Esophagus muscularis mucosa (tissue), 4 donors: ENCODE data around the gene KRT75. TPM values are rescaled to one million over a fixed set of nuclear protein-coding genes. Genes with fewer than 3 reads are reported as not detected.
A peak's percentile ranks its signal among the peaks of the same experiment; 100 is the strongest.

ENCODE experiments used
- DNase-seq: peaks from one replicate; pipeline ENCODE4 v3.0.0-alpha.2; 2017; ENCODE audit errors: extremely low spot score
- H3K27ac ChIP-seq, 4 donors: fragments of 200-600 bp; sonication (generic); replicated peaks in 1 of 4; 1 replicate in 3 of 4; 2 replicates in 1 of 4; pipeline ENCODE4 v1.5.1; 2016 to 2019; ENCODE audit warnings: mild to moderate bottlenecking in 1 of 4
- H3K27me3 ChIP-seq, 4 donors: fragments of 200-600 bp; sonication (generic); one replicate each; pipeline versions ENCODE4 v1.5.1 to v1.6.0; 2016 to 2019
- H3K36me3 ChIP-seq, 4 donors: fragments of 200-600 bp; sonication (generic); one replicate each; pipeline ENCODE4 v1.5.1; 2016 to 2019
- H3K4me1 ChIP-seq, 4 donors: fragments of 200-600 bp; sonication (generic); one replicate each; pipeline ENCODE4 v1.5.1; 2016 to 2019
- H3K4me3 ChIP-seq, 4 donors: fragments of 200-600 bp; sonication (generic); 1 replicate in 2 of 4; 2 replicates in 2 of 4; pipeline ENCODE4 v1.5.1; 2016 to 2019; ENCODE audit warnings: mild to moderate bottlenecking in 4 of 4, moderate library complexity in 1 of 4
- H3K9me3 ChIP-seq, 4 donors: fragments of 200-600 bp; sonication (generic); 1 replicate in 3 of 4; 2 replicates in 1 of 4; pipeline ENCODE4 v1.5.1; 2016 to 2019
- EP300 ChIP-seq: sonication (generic); formaldehyde crosslinking; IDR thresholded peaks from one replicate; pipeline ENCODE4 v1.6.1; 2017; ENCODE audit warnings: antibody characterized with exemption
- POLR2A ChIP-seq: fragments of 450-650 bp; IDR thresholded peaks from one replicate; pipeline ENCODE4 v1.6.1; 2017; ENCODE audit warnings: antibody characterized with exemption, moderate library complexity, mild to moderate bottlenecking, low read depth
- POLR2AphosphoS5 ChIP-seq, 2 donors: sonication (generic); formaldehyde crosslinking; IDR thresholded peaks; one replicate each; pipeline ENCODE4 v1.6.1; 2017; ENCODE audit warnings: antibody characterized with exemption in 2 of 2
- WGBS: methylation state at CpG from one replicate; pipeline ENCODE4 v1.1.5; 2018; 5-methylcytosine and 5-hydroxymethylcytosine counted together
- intact Hi-C: fragments of 100-400 bp; cut with DNase I; formaldehyde crosslinking; loops from one replicate; pipeline ENCODE4 v1.15.1; 2023
- total RNA-seq, 4 donors: library from RNA; depleted of rRNA; stranded (reverse); fragments of >200 nt; gene quantifications; one replicate each; pipeline versions ENCODE4 v1.1.0 to v1.2.1, GENCODE V29; 2016
- TF ChIP-seq, protein P1 (sequence below), 3 experiments: fragments of 200-600 bp in 2 of 3; fragments of 450-650 bp in 1 of 3; sonication (generic) in 2 of 3; IDR thresholded peaks; one replicate each; pipeline ENCODE4 v1.5.1; 2017 to 2019; ENCODE audit warnings: antibody characterized with exemption in 3 of 3, mild to moderate bottlenecking in 2 of 3, moderate library complexity in 1 of 3

Gene KRT75
- total RNA-seq, 4 donors from 2014 or later = not detected

DNA sequence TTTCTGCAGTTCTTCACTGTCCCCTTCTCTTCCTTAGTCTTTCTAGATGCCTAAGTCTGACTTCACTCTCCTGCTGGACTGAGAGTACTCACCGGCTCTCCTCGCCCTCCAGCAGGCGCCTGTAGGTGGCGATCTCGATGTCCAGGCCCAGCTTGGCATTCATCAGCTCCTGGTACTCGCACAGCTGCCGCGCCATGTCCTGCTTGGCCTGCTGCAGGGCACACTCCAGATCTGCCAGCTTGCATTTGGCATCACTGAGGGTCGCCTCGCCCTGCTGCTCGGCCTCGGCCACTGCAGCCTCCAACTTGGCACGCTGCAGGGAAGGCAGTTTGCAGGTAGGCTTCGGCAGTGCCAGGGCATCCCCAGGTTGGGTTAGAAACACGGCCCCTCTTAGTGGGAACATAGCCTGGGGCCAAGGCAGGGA is 53.9 kb downstream of the KRT75 start:
- DNase-seq = no peak
- Histone ChIP-seq H3K4me1 (no peaks in the 10 kb centered on the region), H3K27ac (no peak overlapping the region), H3K36me3 (no peaks in the 10 kb centered on the region), H3K27me3 (peaks cover 0 to 9% (median 0%) of the 10 kb centered on the region in 4 donors), H3K4me3 (no peak overlapping the region), H3K9me3 (no peaks in the 10 kb centered on the region)
- no peak for TF ChIP-seq EP300
- TF ChIP-seq, protein P1, sequence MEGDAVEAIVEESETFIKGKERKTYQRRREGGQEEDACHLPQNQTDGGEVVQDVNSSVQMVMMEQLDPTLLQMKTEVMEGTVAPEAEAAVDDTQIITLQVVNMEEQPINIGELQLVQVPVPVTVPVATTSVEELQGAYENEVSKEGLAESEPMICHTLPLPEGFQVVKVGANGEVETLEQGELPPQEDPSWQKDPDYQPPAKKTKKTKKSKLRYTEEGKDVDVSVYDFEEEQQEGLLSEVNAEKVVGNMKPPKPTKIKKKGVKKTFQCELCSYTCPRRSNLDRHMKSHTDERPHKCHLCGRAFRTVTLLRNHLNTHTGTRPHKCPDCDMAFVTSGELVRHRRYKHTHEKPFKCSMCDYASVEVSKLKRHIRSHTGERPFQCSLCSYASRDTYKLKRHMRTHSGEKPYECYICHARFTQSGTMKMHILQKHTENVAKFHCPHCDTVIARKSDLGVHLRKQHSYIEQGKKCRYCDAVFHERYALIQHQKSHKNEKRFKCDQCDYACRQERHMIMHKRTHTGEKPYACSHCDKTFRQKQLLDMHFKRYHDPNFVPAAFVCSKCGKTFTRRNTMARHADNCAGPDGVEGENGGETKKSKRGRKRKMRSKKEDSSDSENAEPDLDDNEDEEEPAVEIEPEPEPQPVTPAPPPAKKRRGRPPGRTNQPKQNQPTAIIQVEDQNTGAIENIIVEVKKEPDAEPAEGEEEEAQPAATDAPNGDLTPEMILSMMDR (IDR thresholded peaks at IDR 0.05) = peak in 1 of 3 experiments; percentile 24
- 64% methylated on average over 14 of the region's 15 CpGs for WGBS
- intact Hi-C loops = no loop called here

DNA sequence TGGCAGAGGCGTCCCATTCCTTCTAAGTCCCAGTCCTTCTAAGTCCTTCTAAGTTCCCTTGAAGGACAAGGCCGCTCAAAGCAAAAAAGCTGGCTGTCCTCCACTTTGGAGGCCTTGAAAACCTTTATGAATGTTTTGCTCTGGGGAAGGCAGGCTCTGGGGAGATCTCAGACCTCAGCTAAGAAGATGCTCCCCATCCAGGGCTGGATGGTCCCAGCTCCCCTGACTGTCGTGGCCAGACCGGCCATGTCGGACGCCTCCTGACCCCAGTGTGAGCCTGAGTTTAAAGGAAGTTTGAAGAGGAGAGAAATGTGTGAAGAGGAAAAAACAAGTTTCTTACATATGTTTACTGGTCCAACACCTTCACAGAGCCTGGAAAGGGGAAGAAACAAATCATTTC is 54.6 kb downstream of the KRT75 start:
- Histone ChIP-seq H3K27ac (no peak overlapping the region), H3K9me3 (no peaks in the 10 kb centered on the region), H3K4me3 (no peak overlapping the region), H3K27me3 (peaks cover 0 to 9% (median 0%) of the 10 kb centered on the region in 4 donors), H3K36me3 (no peaks in the 10 kb centered on the region), H3K4me1 (no peaks in the 10 kb centered on the region)
- no peak for DNase-seq
- intact Hi-C loops = loop anchor here (10.0 kb wide), 2 partner anchors 195 to 605 kb away; partner anchors contain the start of gene KRT74
- WGBS = 92% methylated on average over 6 of the region's 6 CpGs
- TF ChIP-seq, protein P1 (IDR thresholded peaks at IDR 0.05) = no peak

DNA sequence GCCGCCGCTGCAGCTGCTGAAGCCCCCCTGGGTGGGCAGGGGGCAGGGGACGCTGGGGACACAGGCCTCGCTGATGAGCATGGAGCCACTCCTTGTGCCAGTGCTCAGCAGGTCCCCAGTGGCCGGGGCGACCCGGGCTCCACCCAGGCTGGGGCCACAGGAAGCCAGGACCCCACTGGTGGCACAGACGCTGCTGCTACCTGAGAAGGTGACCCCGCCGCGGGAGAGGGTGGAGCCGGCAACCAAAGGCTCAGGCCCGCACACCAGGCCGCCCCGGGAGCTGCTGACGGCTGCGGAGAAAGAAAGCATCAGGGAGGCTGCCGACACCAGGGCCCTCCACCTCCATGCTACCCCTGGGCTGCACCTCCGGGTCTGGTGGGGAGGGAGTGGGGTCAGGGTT is 56.1 kb downstream of the KRT75 start:
- Histone ChIP-seq H3K9me3 (no peaks in the 10 kb centered on the region), H3K4me3 (no peak overlapping the region), H3K27ac (no peak overlapping the region), H3K36me3 (no peaks in the 10 kb centered on the region), H3K27me3 (peaks cover 0 to 9% (median 0%) of the 10 kb centered on the region in 4 donors), H3K4me1 (no peaks in the 10 kb centered on the region)
- intact Hi-C loops = loop anchor here (10.0 kb wide), 2 partner anchors 197 to 607 kb away; partner anchors contain the start of gene KRT74
- TF ChIP-seq, protein P1 (IDR thresholded peaks at IDR 0.05) = no peak
- no peak for TF ChIP-seq POLR2A
- no peak for TF ChIP-seq POLR2AphosphoS5 (IDR thresholded peaks at IDR 0.05)
- no peak for TF ChIP-seq EP300
- no peak for DNase-seq
- 66% methylated on average over 11 of the region's 19 CpGs for WGBS

DNA sequence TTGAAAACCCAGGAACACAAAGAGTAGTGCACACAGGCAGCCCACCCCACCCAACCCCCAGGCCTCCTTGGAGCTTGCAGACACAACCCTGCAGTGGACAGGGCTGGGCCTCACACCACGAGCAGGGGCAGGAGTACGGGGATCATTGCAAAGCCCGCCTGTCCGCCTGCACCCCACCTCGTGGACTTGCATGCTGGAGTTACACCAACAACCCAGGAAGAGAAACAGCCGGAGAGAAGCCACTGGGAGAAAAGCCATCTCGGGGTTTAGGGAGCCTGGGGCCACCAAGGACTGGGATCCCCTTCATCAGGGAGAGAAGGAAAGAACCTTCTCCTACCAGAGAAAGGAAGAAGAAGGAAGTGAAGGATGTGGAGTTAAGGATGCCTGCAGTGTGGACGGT is 56.9 kb downstream of the KRT75 start:
- peaks cover 0 to under 1% (median 0%) of the 10 kb centered on the region in 4 donors for H3K4me1 ChIP-seq
- H3K27ac ChIP-seq = no peak overlapping the region
- no peak for DNase-seq
- no peaks in the 10 kb centered on the region for H3K9me3 ChIP-seq
- H3K4me3 ChIP-seq = no peak overlapping the region
- intact Hi-C loops = loop anchor here (10.0 kb wide), 2 partner anchors 198 to 608 kb away; partner anchors contain the start of gene KRT74
- WGBS = 92% methylated on average over 8 of the region's 8 CpGs
- H3K27me3 ChIP-seq = peaks cover 0 to 9% (median 0%) of the 10 kb centered on the region in 4 donors
- H3K36me3 ChIP-seq = no peaks in the 10 kb centered on the region
- TF ChIP-seq POLR2AphosphoS5 (IDR thresholded peaks at IDR 0.05) (no peak), EP300 (no peak), POLR2A (no peak)
- TF ChIP-seq, protein P1 (IDR thresholded peaks at IDR 0.05) = no peak

Other genes with a start within 250 kb of the KRT75 start
- under 1 TPM in 1 of 4 donors, not detected in 3; 0.11 TPM for gene KRT80, start 242.4 kb downstream of the KRT75 start, total RNA-seq
- gene KRT7, start 201.1 kb downstream of the KRT75 start, total RNA-seq = 1 to 10 TPM in 3 of 4 donors, under 1 TPM in 1; 0.83 to 8.4 (median 4.5) TPM
- under 1 TPM in 2 of 4 donors, not detected in 2; 0.29 to 0.33 TPM for gene KRT86, start 159.7 kb downstream of the KRT75 start, total RNA-seq
- under 1 TPM in 2 of 4 donors, not detected in 2; 0.19 to 0.42 TPM for gene KRT81, start 142.8 kb downstream of the KRT75 start, total RNA-seq
- gene KRT83, start 113.0 kb downstream of the KRT75 start, total RNA-seq = not detected
- not detected for gene KRT85, start 66.9 kb downstream of the KRT75 start, total RNA-seq
- not detected for gene KRT84, start 48.7 kb downstream of the KRT75 start, total RNA-seq
- not detected for gene KRT82, start 28.0 kb downstream of the KRT75 start, total RNA-seq
- not detected for gene KRT6B, start 17.8 kb upstream of the KRT75 start, total RNA-seq
- gene KRT6C, start 39.4 kb upstream of the KRT75 start, total RNA-seq = not detected
- gene KRT6A, start 58.9 kb upstream of the KRT75 start, total RNA-seq = 1 to 10 TPM in 1 of 4 donors, not detected in 3; 5.4 TPM
- gene KRT5, start 86.0 kb upstream of the KRT75 start, total RNA-seq = 1 to 10 TPM in 1 of 4 donors, under 1 TPM in 1, not detected in 2; 0.46 to 1.2 TPM
- not detected for gene KRT71, start 118.8 kb upstream of the KRT75 start, total RNA-seq
- gene KRT74, start 139.5 kb upstream of the KRT75 start, total RNA-seq = not detected
- not detected for gene KRT72, start 167.1 kb upstream of the KRT75 start, total RNA-seq
- gene KRT73, start 184.2 kb upstream of the KRT75 start, total RNA-seq = not detected
- not detected for gene KRT2, start 217.8 kb upstream of the KRT75 start, total RNA-seq
- gene KRT1, start 246.0 kb upstream of the KRT75 start, total RNA-seq = not detected